ENCODE results near the gene VPREB3. TPM values are rescaled to one million over a fixed set of nuclear protein-coding genes. Genes with fewer than 3 reads are reported as not detected.

The VPREB3 gene
- total RNA-seq, 1 donor from 2014 or later = not detected

- no peaks in the 10 kb centered on the region for H3K27me3 ChIP-seq (ENCODE audit: low read depth)
- peaks cover 14% of the 10 kb centered on the region for H3K4me1 ChIP-seq
- intact Hi-C loops (cut with DNase I) = no loop called here
- DNase-seq (peak; percentile 95), ATAC-seq (peak; percentile 98 to 99)
- no peaks in the 10 kb centered on the region for H3K9me3 ChIP-seq
- H3K36me3 ChIP-seq = no peaks in the 10 kb centered on the region
- peak within 1 kb of the TSS; percentile 93 for H3K27ac ChIP-seq
- TF ChIP-seq CTCF (IDR thresholded peaks at IDR 0.05) = peak; percentile 35
- peak within 1 kb of the TSS; percentile 70 for H3K4me3 ChIP-seq
Measured at GRCh38 chr22:23750714-23751440, 3.3 kb downstream of the VPREB3 start, which contains the start of gene ZNF70. Gene ZNF70, minus strand, starts transcription at chr22:23751112. Its CDS starts 5,972 bp downstream, at chr22:23745140.

- H3K27ac ChIP-seq = peak overlapping the region; percentile 93
- H3K4me3 ChIP-seq = peak overlapping the region; percentile 70
- H3K9me3 ChIP-seq = no peaks in the 10 kb centered on the region
- no peak for DNase-seq
- no peak for ATAC-seq
- TF ChIP-seq CTCF (IDR thresholded peaks at IDR 0.05) = no peak
- intact Hi-C loops (cut with DNase I) = no loop called here
- no peaks in the 10 kb centered on the region for H3K36me3 ChIP-seq
- peaks cover 14% of the 10 kb centered on the region for H3K4me1 ChIP-seq
- H3K27me3 ChIP-seq (ENCODE audit: low read depth) = no peaks in the 10 kb centered on the region
Measured at GRCh38 chr22:23750367-23750713, 3.9 kb downstream of the VPREB3 start.

- no peak for DNase-seq
- no peak for TF ChIP-seq CTCF (IDR thresholded peaks at IDR 0.05)
- H3K36me3 ChIP-seq = peaks cover 3% of the 10 kb centered on the region
- peak overlapping the region; percentile 70 for H3K4me3 ChIP-seq
- peaks cover 14% of the 10 kb centered on the region for H3K4me1 ChIP-seq
- no peak overlapping the region for H3K27ac ChIP-seq
- ATAC-seq = no peak
- intact Hi-C loops (cut with DNase I) = no loop called here
- no peaks in the 10 kb centered on the region for H3K9me3 ChIP-seq
- H3K27me3 ChIP-seq (ENCODE audit: low read depth) = no peaks in the 10 kb centered on the region
Measured at GRCh38 chr22:23749841-23750301, 4.4 kb downstream of the VPREB3 start.

- ATAC-seq = no peak
- intact Hi-C loops (cut with DNase I) = no loop called here
- Histone ChIP-seq H3K4me3 (no peak overlapping the region), H3K4me1 (peaks cover 8% of the 10 kb centered on the region), H3K27ac (no peak overlapping the region), H3K9me3 (no peaks in the 10 kb centered on the region), H3K36me3 (peaks cover 32% of the 10 kb centered on the region), H3K27me3 (ENCODE audit: low read depth) (no peaks in the 10 kb centered on the region)
- DNase-seq = no peak
- TF ChIP-seq CTCF (IDR thresholded peaks at IDR 0.05) = no peak
Measured at GRCh38 chr22:23745791-23746190, 8.4 kb downstream of the VPREB3 start.

GRCh38 chr22:23744485-23744884, 9.7 kb downstream of the VPREB3 start:
- no peak overlapping the region for H3K27ac ChIP-seq
- ATAC-seq (no peak), DNase-seq (no peak)
- no peaks in the 10 kb centered on the region for H3K27me3 ChIP-seq (ENCODE audit: low read depth)
- H3K36me3 ChIP-seq = peaks cover 32% of the 10 kb centered on the region
- no peak overlapping the region for H3K4me3 ChIP-seq
- no peaks in the 10 kb centered on the region for H3K4me1 ChIP-seq
- TF ChIP-seq CTCF (IDR thresholded peaks at IDR 0.05) = no peak
- H3K9me3 ChIP-seq = no peaks in the 10 kb centered on the region
- intact Hi-C loops (cut with DNase I) = no loop called here

Data from lower lobe of right lung (tissue), 2 donors.